Measurements from ENCODE around the gene KCNH1. TPM values are rescaled to one million over a fixed set of nuclear protein-coding genes. Genes with fewer than 3 reads are reported as not detected.

KCNH1 gene
- total RNA-seq, 5 donors from 2014 or later (not counting 1 experiment from before 2014, with no cell fraction given): not detected

DNA sequence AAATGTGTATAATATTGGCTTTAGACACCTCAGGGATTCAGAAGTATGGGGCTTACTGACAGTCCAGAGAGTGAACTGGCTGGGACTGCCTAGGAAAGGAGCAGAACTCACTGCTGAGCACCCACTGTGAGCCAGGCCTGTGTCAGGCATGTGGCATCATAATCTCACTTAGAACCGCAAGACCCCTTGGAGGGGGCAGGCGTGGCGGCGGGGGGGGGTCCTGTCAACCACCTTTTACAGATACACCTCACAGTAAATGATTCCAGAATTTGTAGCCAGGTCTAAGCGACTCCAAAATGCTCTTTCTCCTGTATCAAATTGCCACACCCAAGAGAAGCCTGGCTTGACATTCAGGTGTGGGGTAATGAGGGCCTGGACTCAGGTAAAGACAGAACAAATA is 235.5 kb downstream of the KCNH1 start:
- H3K36me3 Mint-ChIP-seq: no peaks in the 10 kb centered on the region
- ChIA-PET CTCF (no interaction called here), POLR2A (no interaction called here)
- peaks cover 12 to 29% of the 10 kb centered on the region in 2 donors for H3K27me3 Mint-ChIP-seq
- no peak overlapping the region for H3K27ac Mint-ChIP-seq
- peaks cover 7 to 19% (median 10%) of the 10 kb centered on the region in 3 donors for H3K9me3 Mint-ChIP-seq
- WGBS (ENCODE audit: insufficient coverage): 100% methylated on average over 1 of the region's 5 CpGs
- H3K4me3 ChIP-seq (ENCODE audit: control insufficient read depth in 1 of 2, extremely low read depth in 1 of 2, low read length in 1 of 2): no peak overlapping the region
- H3K4me1 Mint-ChIP-seq: no peaks in the 10 kb centered on the region
- H3K27ac ChIP-seq (ENCODE audit: low read length): no peak overlapping the region
- H3K36me3 ChIP-seq (ENCODE audit: control insufficient read depth in 2 of 2, extremely low read depth in 1 of 2, insufficient read depth in 1 of 2, low read length in 1 of 2): no peaks in the 10 kb centered on the region
- DNase-seq: no peak
- H3K4me3 Mint-ChIP-seq: no peak overlapping the region
- H3K9me3 ChIP-seq: no peaks in the 10 kb centered on the region
- H3K4me1 ChIP-seq (ENCODE audit: control insufficient read depth in 1 of 2, extremely low read depth in 1 of 2, insufficient read depth in 2 of 2, low read length in 2 of 2): no peaks in the 10 kb centered on the region
- peaks cover 0 to 4% of the 10 kb centered on the region in 2 experiments for H3K27me3 ChIP-seq (replicated peaks in 1 of 2; ENCODE audit: control insufficient read depth in 2 of 2, extremely low read depth in 1 of 2, insufficient read depth in 2 of 2, low read length in 1 of 2)
- no peak for ATAC-seq (replicated peaks in 1 of 4)

DNA sequence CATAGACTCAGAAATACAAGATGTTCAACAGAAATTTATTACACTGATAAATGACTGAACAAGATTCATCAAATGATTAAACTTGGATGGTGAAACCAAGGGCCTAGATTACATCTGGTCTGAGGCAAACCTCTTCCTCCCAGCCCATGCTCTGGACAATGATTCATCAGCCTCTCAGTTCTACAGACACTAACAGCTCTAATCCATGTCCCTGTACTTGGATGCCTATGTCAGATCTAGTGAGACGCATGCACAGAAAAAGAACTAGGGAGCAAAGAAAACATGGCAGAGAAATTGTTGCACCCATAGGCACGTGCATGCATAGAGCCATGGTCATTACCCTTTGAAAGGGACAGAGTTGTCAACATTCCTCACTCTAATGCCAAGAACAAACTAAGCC is 250.1 kb downstream of the KCNH1 start:
- no peaks in the 10 kb centered on the region for H3K36me3 ChIP-seq (ENCODE audit: control insufficient read depth in 2 of 2, extremely low read depth in 1 of 2, insufficient read depth in 1 of 2, low read length in 1 of 2)
- no peak overlapping the region for H3K4me3 ChIP-seq (ENCODE audit: control insufficient read depth in 1 of 2, extremely low read depth in 1 of 2, low read length in 1 of 2)
- peaks cover 0 to 3% of the 10 kb centered on the region in 2 experiments for H3K27me3 ChIP-seq (replicated peaks in 1 of 2; ENCODE audit: control insufficient read depth in 2 of 2, extremely low read depth in 1 of 2, insufficient read depth in 2 of 2, low read length in 1 of 2)
- no peak for ATAC-seq (replicated peaks in 1 of 4)
- no peak for DNase-seq
- no peak overlapping the region for H3K27ac ChIP-seq (ENCODE audit: low read length)
- CTCF ChIA-PET: no interaction called here
- no peaks in the 10 kb centered on the region for H3K4me1 ChIP-seq (ENCODE audit: control insufficient read depth in 1 of 2, extremely low read depth in 1 of 2, insufficient read depth in 2 of 2, low read length in 2 of 2)
- H3K9me3 Mint-ChIP-seq: no peaks in the 10 kb centered on the region
- no peak overlapping the region for H3K27ac Mint-ChIP-seq
- H3K4me1 Mint-ChIP-seq: no peaks in the 10 kb centered on the region
- no peak overlapping the region for H3K4me3 Mint-ChIP-seq
- POLR2A ChIA-PET: no interaction called here
- 65% methylated on average over 2 of the region's 2 CpGs for WGBS (ENCODE audit: insufficient coverage)
- H3K36me3 Mint-ChIP-seq: no peaks in the 10 kb centered on the region
- peaks cover 11% of the 10 kb centered on the region in 2 donors for H3K27me3 Mint-ChIP-seq
- no peaks in the 10 kb centered on the region for H3K9me3 ChIP-seq

- no peak overlapping the region for H3K27ac ChIP-seq (ENCODE audit: low read length)
- peaks cover 11 to 14% of the 10 kb centered on the region in 2 donors for H3K27me3 Mint-ChIP-seq
- no peak for ATAC-seq (replicated peaks in 1 of 4)
Observed at GRCh38 chr1:210882414-210883221, 251.3 kb downstream of the KCNH1 start.

DNA sequence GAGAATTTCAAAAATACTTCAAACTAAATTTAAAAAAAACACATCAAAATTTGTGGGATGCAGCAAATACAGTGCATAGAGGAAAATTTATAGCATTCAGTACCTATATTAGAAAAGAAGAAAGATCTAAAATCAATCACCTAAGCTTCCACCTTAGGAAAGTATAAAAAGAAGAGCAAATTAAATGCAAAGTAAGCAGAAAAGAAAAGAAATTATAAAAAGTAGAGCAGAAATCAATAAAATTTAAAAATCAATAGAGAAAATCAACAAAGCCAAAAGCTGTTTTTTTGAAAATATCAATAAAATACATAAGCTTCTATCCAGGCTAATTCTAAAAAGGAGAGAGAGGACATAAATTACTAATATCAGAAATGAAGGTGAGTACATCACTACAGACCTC is 255.4 kb downstream of the KCNH1 start:
- Mint-ChIP-seq H3K27ac (no peak overlapping the region), H3K27me3 (peaks cover 6 to 11% of the 10 kb centered on the region in 2 donors), H3K4me1 (no peaks in the 10 kb centered on the region), H3K9me3 (no peaks in the 10 kb centered on the region), H3K36me3 (no peaks in the 10 kb centered on the region), H3K4me3 (no peak overlapping the region)
- Histone ChIP-seq H3K9me3 (no peaks in the 10 kb centered on the region), H3K27ac (ENCODE audit: low read length) (no peak overlapping the region), H3K27me3 (replicated peaks in 1 of 2; ENCODE audit: control insufficient read depth in 2 of 2, extremely low read depth in 1 of 2, insufficient read depth in 2 of 2, low read length in 1 of 2) (peaks cover 0 to under 1% of the 10 kb centered on the region in 2 experiments), H3K4me3 (ENCODE audit: control insufficient read depth in 1 of 2, extremely low read depth in 1 of 2, low read length in 1 of 2) (no peak overlapping the region), H3K36me3 (ENCODE audit: control insufficient read depth in 2 of 2, extremely low read depth in 1 of 2, insufficient read depth in 1 of 2, low read length in 1 of 2) (no peaks in the 10 kb centered on the region), H3K4me1 (ENCODE audit: control insufficient read depth in 1 of 2, extremely low read depth in 1 of 2, insufficient read depth in 2 of 2, low read length in 2 of 2) (no peaks in the 10 kb centered on the region)
- POLR2A ChIA-PET: no interaction called here
- ATAC-seq (replicated peaks in 1 of 4) (no peak), DNase-seq (no peak)
- CTCF ChIA-PET: no interaction called here

More at GRCh38 chr1:210882414-210883221, 251.3 kb downstream of the KCNH1 start:
- H3K4me1 Mint-ChIP-seq: no peaks in the 10 kb centered on the region
- no peak overlapping the region for H3K4me3 Mint-ChIP-seq
- no peak for DNase-seq
- Histone ChIP-seq H3K27me3 (replicated peaks in 1 of 2; ENCODE audit: control insufficient read depth in 2 of 2, extremely low read depth in 1 of 2, insufficient read depth in 2 of 2, low read length in 1 of 2) (peaks cover 0 to 3% of the 10 kb centered on the region in 2 experiments), H3K4me1 (ENCODE audit: control insufficient read depth in 1 of 2, extremely low read depth in 1 of 2, insufficient read depth in 2 of 2, low read length in 2 of 2) (no peaks in the 10 kb centered on the region), H3K36me3 (ENCODE audit: control insufficient read depth in 2 of 2, extremely low read depth in 1 of 2, insufficient read depth in 1 of 2, low read length in 1 of 2) (no peaks in the 10 kb centered on the region), H3K9me3 (no peaks in the 10 kb centered on the region), H3K4me3 (ENCODE audit: control insufficient read depth in 1 of 2, extremely low read depth in 1 of 2, low read length in 1 of 2) (no peak overlapping the region)
- POLR2A ChIA-PET: no interaction called here
- no CpG with 5 or more reads among the region's 8 CpGs for WGBS (ENCODE audit: insufficient coverage)
- H3K27ac Mint-ChIP-seq: no peak overlapping the region
- CTCF ChIA-PET: no interaction called here
- no peaks in the 10 kb centered on the region for H3K9me3 Mint-ChIP-seq
- H3K36me3 Mint-ChIP-seq: no peaks in the 10 kb centered on the region

GRCh38 chr1:210876275-210876674 is 257.7 kb downstream of the KCNH1 start:
- no peak for DNase-seq
- H3K4me3 ChIP-seq (ENCODE audit: control insufficient read depth in 1 of 2, extremely low read depth in 1 of 2, low read length in 1 of 2): no peak overlapping the region
- no peaks in the 10 kb centered on the region for H3K4me1 Mint-ChIP-seq
- peaks cover 3 to 7% of the 10 kb centered on the region in 2 donors for H3K27me3 Mint-ChIP-seq
- no peak overlapping the region for H3K27ac Mint-ChIP-seq
- H3K9me3 Mint-ChIP-seq: peaks cover 0 to 5% (median 0%) of the 10 kb centered on the region in 3 donors
- no peak for ATAC-seq (replicated peaks in 1 of 4)
- CTCF ChIA-PET: no interaction called here
- H3K27ac ChIP-seq (ENCODE audit: low read length): no peak overlapping the region
- H3K4me3 Mint-ChIP-seq: no peak overlapping the region
- POLR2A ChIA-PET: interaction anchor here in 1 of 2 donors (0.6 kb wide), 1 partner anchor 742 kb away, joined by 7 read pairs; no protein-coding TSS in a partner anchor
- no peaks in the 10 kb centered on the region for H3K9me3 ChIP-seq
- H3K36me3 ChIP-seq (ENCODE audit: control insufficient read depth in 2 of 2, extremely low read depth in 1 of 2, insufficient read depth in 1 of 2, low read length in 1 of 2): no peaks in the 10 kb centered on the region
- no peaks in the 10 kb centered on the region for H3K36me3 Mint-ChIP-seq
- no peaks in the 10 kb centered on the region for H3K4me1 ChIP-seq (ENCODE audit: control insufficient read depth in 1 of 2, extremely low read depth in 1 of 2, insufficient read depth in 2 of 2, low read length in 2 of 2)
- H3K27me3 ChIP-seq (replicated peaks in 1 of 2; ENCODE audit: control insufficient read depth in 2 of 2, extremely low read depth in 1 of 2, insufficient read depth in 2 of 2, low read length in 1 of 2): peaks cover 0 to 4% of the 10 kb centered on the region in 2 experiments

- peaks cover 12 to 23% (median 21%) of the 10 kb centered on the region in 3 donors for H3K9me3 Mint-ChIP-seq
- CTCF ChIA-PET: no interaction called here
- Histone ChIP-seq H3K4me3 (ENCODE audit: control insufficient read depth in 1 of 2, extremely low read depth in 1 of 2, low read length in 1 of 2) (no peak overlapping the region), H3K27ac (ENCODE audit: low read length) (no peak overlapping the region), H3K4me1 (ENCODE audit: control insufficient read depth in 1 of 2, extremely low read depth in 1 of 2, insufficient read depth in 2 of 2, low read length in 2 of 2) (no peaks in the 10 kb centered on the region), H3K36me3 (ENCODE audit: control insufficient read depth in 2 of 2, extremely low read depth in 1 of 2, insufficient read depth in 1 of 2, low read length in 1 of 2) (no peaks in the 10 kb centered on the region), H3K9me3 (no peaks in the 10 kb centered on the region), H3K27me3 (replicated peaks in 1 of 2; ENCODE audit: control insufficient read depth in 2 of 2, extremely low read depth in 1 of 2, insufficient read depth in 2 of 2, low read length in 1 of 2) (peaks cover 0 to 8% of the 10 kb centered on the region in 2 experiments)
- H3K4me3 Mint-ChIP-seq: no peak overlapping the region
- peaks cover 5 to 9% of the 10 kb centered on the region in 2 donors for H3K27me3 Mint-ChIP-seq
- H3K36me3 Mint-ChIP-seq: no peaks in the 10 kb centered on the region
- H3K27ac Mint-ChIP-seq: no peak overlapping the region
- ATAC-seq (replicated peaks in 1 of 4) (no peak), DNase-seq (no peak)
- POLR2A ChIA-PET: no interaction called here
- WGBS (ENCODE audit: insufficient coverage): no CpG with 5 or more reads among the region's 2 CpGs
- H3K4me1 Mint-ChIP-seq: no peaks in the 10 kb centered on the region
Observed at GRCh38 chr1:210866532-210866931, 267.4 kb downstream of the KCNH1 start.
